SK-N-SH (cell line): ENCODE data around the gene LENG1.

Experiments
- GABPA ChIP-seq: IDR thresholded peaks from 2 replicates; pipeline ENCODE4 v1.4.0; 2012; ENCODE audit warnings: low read depth, mild to moderate bottlenecking
- MXI1 ChIP-seq: IDR thresholded peaks from 2 replicates; pipeline ENCODE4 v1.6.1; 2012; ENCODE audit warnings: mild to moderate bottlenecking, low read depth, low read length, improper control_type of control experiment
- POLR2AphosphoS5 ChIP-seq: IDR thresholded peaks from 2 replicates; pipeline ENCODE4 v1.6.1; 2012; ENCODE audit warnings: low read depth, low read length
- RFX5 ChIP-seq: IDR thresholded peaks from 2 replicates; pipeline ENCODE4 v1.6.1; 2012; ENCODE audit warnings: mild to moderate bottlenecking, improper control_type of control experiment, low read length
- SIN3A ChIP-seq: IDR thresholded peaks from 2 replicates; pipeline ENCODE4 v1.6.1; 2012; ENCODE audit warnings: low read depth, mild to moderate bottlenecking, low read length, moderate library complexity, borderline replicate concordance
- TAF1 ChIP-seq: IDR thresholded peaks from 2 replicates; pipeline ENCODE4 v1.6.1; 2012; ENCODE audit warnings: low read depth, mild to moderate bottlenecking, low read length, moderate library complexity, borderline replicate concordance
- TF ChIP-seq, protein P1 (sequence below): IDR thresholded peaks from 2 replicates; pipeline ENCODE4 v1.6.1; 2012; ENCODE audit warnings: mild to moderate bottlenecking, low read depth, low read length, moderate library complexity
- TF ChIP-seq, protein P2 (sequence below): fragments of 200-600 bp; sonication (generic); IDR thresholded peaks from 2 replicates; pipeline ENCODE4 v1.6.1; 2017; ENCODE audit warnings: antibody characterized with exemption, mild to moderate bottlenecking, moderate library complexity
- TF ChIP-seq, protein P3 (sequence below): fragments of 150-350 bp; IDR thresholded peaks from 2 replicates; pipeline ENCODE4 v1.6.1; 2017; ENCODE audit warnings: antibody characterized with exemption, low read length, low read depth, borderline replicate concordance
- TF ChIP-seq, protein P4 (sequence below): IDR thresholded peaks from 2 replicates; pipeline ENCODE4 v1.4.0; 2012; ENCODE audit warnings: low read depth

DNA sequence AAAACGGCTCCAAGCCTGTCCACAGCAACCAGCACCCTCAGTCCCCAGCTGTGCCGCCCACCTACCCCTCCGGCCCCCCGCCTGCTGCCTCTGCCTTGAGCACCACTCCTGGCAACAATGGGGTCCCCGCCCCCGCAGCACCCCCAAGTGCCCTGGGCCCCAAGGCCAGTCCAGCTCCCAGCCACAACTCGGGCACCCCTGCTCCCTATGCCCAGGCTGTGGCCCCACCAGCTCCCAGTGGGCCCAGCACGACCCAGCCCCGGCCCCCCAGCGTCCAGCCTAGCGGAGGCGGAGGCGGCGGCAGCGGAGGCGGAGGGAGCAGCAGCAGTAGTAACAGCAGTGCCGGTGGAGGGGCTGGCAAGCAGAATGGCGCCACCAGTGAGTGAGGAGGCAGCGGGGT, 11.4 kb downstream of the LENG1 start:
- TF ChIP-seq MXI1 (no peak), POLR2AphosphoS5 (no peak), TAF1 (no peak), GABPA (no peak), SIN3A (no peak), RFX5 (no peak)
- TF ChIP-seq, protein P1, sequence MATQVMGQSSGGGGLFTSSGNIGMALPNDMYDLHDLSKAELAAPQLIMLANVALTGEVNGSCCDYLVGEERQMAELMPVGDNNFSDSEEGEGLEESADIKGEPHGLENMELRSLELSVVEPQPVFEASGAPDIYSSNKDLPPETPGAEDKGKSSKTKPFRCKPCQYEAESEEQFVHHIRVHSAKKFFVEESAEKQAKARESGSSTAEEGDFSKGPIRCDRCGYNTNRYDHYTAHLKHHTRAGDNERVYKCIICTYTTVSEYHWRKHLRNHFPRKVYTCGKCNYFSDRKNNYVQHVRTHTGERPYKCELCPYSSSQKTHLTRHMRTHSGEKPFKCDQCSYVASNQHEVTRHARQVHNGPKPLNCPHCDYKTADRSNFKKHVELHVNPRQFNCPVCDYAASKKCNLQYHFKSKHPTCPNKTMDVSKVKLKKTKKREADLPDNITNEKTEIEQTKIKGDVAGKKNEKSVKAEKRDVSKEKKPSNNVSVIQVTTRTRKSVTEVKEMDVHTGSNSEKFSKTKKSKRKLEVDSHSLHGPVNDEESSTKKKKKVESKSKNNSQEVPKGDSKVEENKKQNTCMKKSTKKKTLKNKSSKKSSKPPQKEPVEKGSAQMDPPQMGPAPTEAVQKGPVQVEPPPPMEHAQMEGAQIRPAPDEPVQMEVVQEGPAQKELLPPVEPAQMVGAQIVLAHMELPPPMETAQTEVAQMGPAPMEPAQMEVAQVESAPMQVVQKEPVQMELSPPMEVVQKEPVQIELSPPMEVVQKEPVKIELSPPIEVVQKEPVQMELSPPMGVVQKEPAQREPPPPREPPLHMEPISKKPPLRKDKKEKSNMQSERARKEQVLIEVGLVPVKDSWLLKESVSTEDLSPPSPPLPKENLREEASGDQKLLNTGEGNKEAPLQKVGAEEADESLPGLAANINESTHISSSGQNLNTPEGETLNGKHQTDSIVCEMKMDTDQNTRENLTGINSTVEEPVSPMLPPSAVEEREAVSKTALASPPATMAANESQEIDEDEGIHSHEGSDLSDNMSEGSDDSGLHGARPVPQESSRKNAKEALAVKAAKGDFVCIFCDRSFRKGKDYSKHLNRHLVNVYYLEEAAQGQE = no peak
- TF ChIP-seq, protein P2, sequence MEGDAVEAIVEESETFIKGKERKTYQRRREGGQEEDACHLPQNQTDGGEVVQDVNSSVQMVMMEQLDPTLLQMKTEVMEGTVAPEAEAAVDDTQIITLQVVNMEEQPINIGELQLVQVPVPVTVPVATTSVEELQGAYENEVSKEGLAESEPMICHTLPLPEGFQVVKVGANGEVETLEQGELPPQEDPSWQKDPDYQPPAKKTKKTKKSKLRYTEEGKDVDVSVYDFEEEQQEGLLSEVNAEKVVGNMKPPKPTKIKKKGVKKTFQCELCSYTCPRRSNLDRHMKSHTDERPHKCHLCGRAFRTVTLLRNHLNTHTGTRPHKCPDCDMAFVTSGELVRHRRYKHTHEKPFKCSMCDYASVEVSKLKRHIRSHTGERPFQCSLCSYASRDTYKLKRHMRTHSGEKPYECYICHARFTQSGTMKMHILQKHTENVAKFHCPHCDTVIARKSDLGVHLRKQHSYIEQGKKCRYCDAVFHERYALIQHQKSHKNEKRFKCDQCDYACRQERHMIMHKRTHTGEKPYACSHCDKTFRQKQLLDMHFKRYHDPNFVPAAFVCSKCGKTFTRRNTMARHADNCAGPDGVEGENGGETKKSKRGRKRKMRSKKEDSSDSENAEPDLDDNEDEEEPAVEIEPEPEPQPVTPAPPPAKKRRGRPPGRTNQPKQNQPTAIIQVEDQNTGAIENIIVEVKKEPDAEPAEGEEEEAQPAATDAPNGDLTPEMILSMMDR = no peak
- TF ChIP-seq, protein P3, sequence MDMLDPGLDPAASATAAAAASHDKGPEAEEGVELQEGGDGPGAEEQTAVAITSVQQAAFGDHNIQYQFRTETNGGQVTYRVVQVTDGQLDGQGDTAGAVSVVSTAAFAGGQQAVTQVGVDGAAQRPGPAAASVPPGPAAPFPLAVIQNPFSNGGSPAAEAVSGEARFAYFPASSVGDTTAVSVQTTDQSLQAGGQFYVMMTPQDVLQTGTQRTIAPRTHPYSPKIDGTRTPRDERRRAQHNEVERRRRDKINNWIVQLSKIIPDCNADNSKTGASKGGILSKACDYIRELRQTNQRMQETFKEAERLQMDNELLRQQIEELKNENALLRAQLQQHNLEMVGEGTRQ = no peak
- TF ChIP-seq, protein P4, sequence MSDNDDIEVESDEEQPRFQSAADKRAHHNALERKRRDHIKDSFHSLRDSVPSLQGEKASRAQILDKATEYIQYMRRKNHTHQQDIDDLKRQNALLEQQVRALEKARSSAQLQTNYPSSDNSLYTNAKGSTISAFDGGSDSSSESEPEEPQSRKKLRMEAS = no peak
